HEK293 (cell line): Measurements from ENCODE around the gene CSNK1E.
A peak's percentile ranks its signal among the peaks of the same experiment; 100 is the strongest.

Experiments used
- BCL11B ChIP-seq: fragments of 450-650 bp; formaldehyde crosslinking; IDR thresholded peaks from 2 replicates; pipeline ENCODE4 v1.5.1; 2016; ENCODE audit warnings: low read depth, missing biosample characterization, missing genetic modification characterization
- FEZF1 ChIP-seq: fragments of 450-650 bp; formaldehyde crosslinking; IDR thresholded peaks from 2 replicates; pipeline ENCODE4 v1.5.1; 2016; ENCODE audit warnings: missing biosample characterization, missing genetic modification characterization
- KLF10 ChIP-seq: fragments of 450-650 bp; IDR thresholded peaks from 2 replicates; pipeline ENCODE4 v1.5.1; 2018; ENCODE audit warnings: missing biosample characterization, mild to moderate bottlenecking, missing genetic modification characterization
- KLF9 ChIP-seq: fragments of 450-650 bp; formaldehyde crosslinking; IDR thresholded peaks from 2 replicates; pipeline ENCODE4 v1.5.1; 2016; ENCODE audit warnings: missing biosample characterization, missing genetic modification characterization, low read depth
- REPIN1 ChIP-seq: fragments of 450-650 bp; formaldehyde crosslinking; IDR thresholded peaks from 2 replicates; pipeline ENCODE4 v1.5.1; 2017; ENCODE audit warnings: missing biosample characterization, missing genetic modification characterization, low read depth
- SCRT1 ChIP-seq: fragments of 450-650 bp; formaldehyde crosslinking; IDR thresholded peaks from 2 replicates; pipeline ENCODE4 v1.5.1; 2016; ENCODE audit warnings: missing biosample characterization, missing genetic modification characterization, borderline replicate concordance
- ZBTB1 ChIP-seq: fragments of 450-650 bp; formaldehyde crosslinking; IDR thresholded peaks from 2 replicates; pipeline ENCODE4 v1.5.1; 2016; ENCODE audit warnings: missing biosample characterization, missing genetic modification characterization
- ZBTB7A ChIP-seq: fragments of 450-650 bp; formaldehyde crosslinking; IDR thresholded peaks from 2 replicates; pipeline ENCODE4 v1.5.1; 2016; ENCODE audit warnings: low read depth, missing biosample characterization, missing genetic modification characterization
- ZBTB8A ChIP-seq: fragments of 450-650 bp; formaldehyde crosslinking; IDR thresholded peaks from 2 replicates; pipeline ENCODE4 v1.5.1; 2016; ENCODE audit warnings: missing biosample characterization, missing genetic modification characterization
- ZFP3 ChIP-seq: fragments of 450-650 bp; formaldehyde crosslinking; IDR thresholded peaks from 2 replicates; pipeline ENCODE4 v1.5.1; 2016; ENCODE audit warnings: low read depth, missing biosample characterization, missing genetic modification characterization
- ZFP41 ChIP-seq: fragments of 450-650 bp; formaldehyde crosslinking; IDR thresholded peaks from 2 replicates; pipeline ENCODE4 v1.5.1; 2016; ENCODE audit warnings: missing biosample characterization, missing genetic modification characterization, borderline replicate concordance
- ZNF132 ChIP-seq: fragments of 450-650 bp; formaldehyde crosslinking; IDR thresholded peaks from 2 replicates; pipeline ENCODE4 v1.5.1; 2017; ENCODE audit warnings: missing biosample characterization, missing genetic modification characterization, borderline replicate concordance
- ZNF169 ChIP-seq: fragments of 450-650 bp; formaldehyde crosslinking; IDR thresholded peaks from 2 replicates; pipeline ENCODE4 v1.5.1; 2016; ENCODE audit warnings: missing biosample characterization, missing genetic modification characterization
- ZNF202 ChIP-seq: fragments of 450-650 bp; formaldehyde crosslinking; IDR thresholded peaks from 2 replicates; pipeline ENCODE4 v1.5.1; 2016; ENCODE audit warnings: missing biosample characterization, missing genetic modification characterization, borderline replicate concordance
- ZNF266 ChIP-seq: fragments of 450-650 bp; formaldehyde crosslinking; IDR thresholded peaks from 2 replicates; pipeline ENCODE4 v1.5.1; 2016; ENCODE audit warnings: missing biosample characterization, missing genetic modification characterization, low read depth
- ZNF274 ChIP-seq, 2 experiments: fragments of 200-500 bp in 1 of 2; fragments of 450-650 bp in 1 of 2; sonication (Bioruptor generic) in 1 of 2; formaldehyde crosslinking in 1 of 2; IDR thresholded peaks; 2 replicates each; pipeline versions ENCODE4 v1.5.1 to v1.6.1; 2014 to 2016; ENCODE audit warnings: borderline replicate concordance in 1 of 2, inconsistent platforms in 1 of 2, low read length in 1 of 2, missing biosample characterization in 1 of 2, missing genetic modification characterization in 1 of 2
- ZNF302 ChIP-seq: fragments of 450-650 bp; formaldehyde crosslinking; IDR thresholded peaks from 2 replicates; pipeline ENCODE4 v1.5.1; 2016; ENCODE audit warnings: missing biosample characterization, missing genetic modification characterization, low read depth
- ZNF426 ChIP-seq: fragments of 450-650 bp; formaldehyde crosslinking; IDR thresholded peaks from 2 replicates; pipeline ENCODE4 v1.5.1; 2017; ENCODE audit warnings: missing biosample characterization, missing genetic modification characterization, mild to moderate bottlenecking, inconsistent platforms, moderate library complexity
- ZNF548 ChIP-seq: fragments of 450-650 bp; formaldehyde crosslinking; IDR thresholded peaks from 2 replicates; pipeline ENCODE4 v1.5.1; 2016; ENCODE audit warnings: missing biosample characterization, missing genetic modification characterization
- ZNF585B ChIP-seq: fragments of 450-650 bp; formaldehyde crosslinking; IDR thresholded peaks from 2 replicates; pipeline ENCODE4 v1.5.1; 2016; ENCODE audit warnings: missing biosample characterization, missing genetic modification characterization
- ZNF610 ChIP-seq: fragments of 450-650 bp; formaldehyde crosslinking; IDR thresholded peaks from 2 replicates; pipeline ENCODE4 v1.5.1; 2016; ENCODE audit warnings: missing biosample characterization, missing genetic modification characterization, borderline replicate concordance
- ZNF623 ChIP-seq: fragments of 450-650 bp; formaldehyde crosslinking; IDR thresholded peaks from 2 replicates; pipeline ENCODE4 v1.5.1; 2016; ENCODE audit warnings: missing biosample characterization, missing genetic modification characterization
- ZNF670 ChIP-seq: fragments of 450-650 bp; formaldehyde crosslinking; IDR thresholded peaks from 2 replicates; pipeline ENCODE4 v1.5.1; 2016; ENCODE audit warnings: missing biosample characterization, missing genetic modification characterization, low read depth
- ZNF776 ChIP-seq: fragments of 450-650 bp; formaldehyde crosslinking; IDR thresholded peaks from 2 replicates; pipeline ENCODE4 v1.5.0; 2017; ENCODE audit warnings: missing biosample characterization, missing genetic modification characterization, borderline replicate concordance
- ZNF791 ChIP-seq: fragments of 450-650 bp; formaldehyde crosslinking; IDR thresholded peaks from 2 replicates; pipeline ENCODE4 v1.5.1; 2016; ENCODE audit warnings: missing biosample characterization, missing genetic modification characterization
- TF ChIP-seq, protein P1 (sequence below): fragments of 450-650 bp; formaldehyde crosslinking; IDR thresholded peaks from 2 replicates; pipeline ENCODE4 v1.5.1; 2016; ENCODE audit warnings: missing biosample characterization, missing genetic modification characterization, borderline replicate concordance
- TF ChIP-seq, protein P2 (sequence below): fragments of 450-650 bp; formaldehyde crosslinking; conservative IDR thresholded peaks from 2 replicates; pipeline ENCODE4 v1.5.1; 2016; ENCODE audit warnings: low read depth, missing biosample characterization, missing genetic modification characterization
- TF ChIP-seq, protein P3 (sequence below): fragments of 450-650 bp; formaldehyde crosslinking; IDR thresholded peaks from 2 replicates; pipeline ENCODE4 v1.5.1; 2016; ENCODE audit warnings: missing biosample characterization, missing genetic modification characterization
- TF ChIP-seq, protein P4 (sequence below): fragments of 450-650 bp; formaldehyde crosslinking; IDR thresholded peaks from 2 replicates; pipeline ENCODE4 v1.5.1; 2017; ENCODE audit warnings: missing biosample characterization, missing genetic modification characterization

CSNK1E gene

DNA sequence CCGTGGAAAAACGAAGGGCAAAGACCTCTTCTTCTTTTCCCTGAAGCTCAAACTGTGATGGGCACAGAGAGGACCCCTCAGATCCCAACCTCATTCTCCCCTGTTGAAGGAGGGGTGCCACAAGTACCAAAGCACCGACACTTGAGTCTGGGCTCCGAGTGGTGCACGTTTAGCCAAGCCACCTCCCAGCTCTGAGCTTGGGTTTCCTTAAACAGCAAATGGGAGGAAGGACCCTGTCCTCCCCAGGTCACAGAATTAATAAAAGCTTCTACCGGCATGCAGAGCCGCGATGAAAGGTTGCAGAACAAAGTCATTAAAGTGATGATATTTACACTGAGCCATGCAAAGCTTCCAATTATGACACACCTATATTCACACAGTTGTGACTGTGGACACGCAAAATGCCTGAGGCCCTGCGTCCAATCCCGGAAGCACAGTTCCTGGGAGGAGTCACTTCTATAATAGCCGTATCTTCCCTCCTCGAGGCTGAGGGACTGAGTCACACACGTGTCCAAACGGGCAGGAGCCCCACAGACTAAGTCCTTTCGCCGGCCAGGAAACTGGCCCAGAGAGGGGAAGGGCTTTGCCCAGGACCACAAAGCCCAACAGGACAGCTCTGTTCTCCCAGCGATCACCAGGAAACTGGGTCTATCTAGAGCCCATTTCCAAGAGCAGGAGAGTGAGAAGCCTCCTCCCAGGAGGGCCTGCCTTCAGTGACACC lies 922 bp upstream of the CSNK1E start (continued):
- TF ChIP-seq ZNF426 (tag by site-specific recombination) = no peak
- no peak for TF ChIP-seq ZNF274 (IDR thresholded peaks at IDR 0.05; ENCODE audit: low read length)
- no peak for TF ChIP-seq ZNF274 (tag by site-specific recombination; IDR thresholded peaks at IDR 0.05; ENCODE audit: borderline replicate concordance)
- peak; percentile 70 for TF ChIP-seq KLF10 (tag by site-specific recombination)
- TF ChIP-seq, protein P1, sequence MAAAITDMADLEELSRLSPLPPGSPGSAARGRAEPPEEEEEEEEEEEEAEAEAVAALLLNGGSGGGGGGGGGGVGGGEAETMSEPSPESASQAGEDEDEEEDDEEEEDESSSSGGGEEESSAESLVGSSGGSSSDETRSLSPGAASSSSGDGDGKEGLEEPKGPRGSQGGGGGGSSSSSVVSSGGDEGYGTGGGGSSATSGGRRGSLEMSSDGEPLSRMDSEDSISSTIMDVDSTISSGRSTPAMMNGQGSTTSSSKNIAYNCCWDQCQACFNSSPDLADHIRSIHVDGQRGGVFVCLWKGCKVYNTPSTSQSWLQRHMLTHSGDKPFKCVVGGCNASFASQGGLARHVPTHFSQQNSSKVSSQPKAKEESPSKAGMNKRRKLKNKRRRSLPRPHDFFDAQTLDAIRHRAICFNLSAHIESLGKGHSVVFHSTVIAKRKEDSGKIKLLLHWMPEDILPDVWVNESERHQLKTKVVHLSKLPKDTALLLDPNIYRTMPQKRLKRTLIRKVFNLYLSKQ (tag by site-specific recombination) = no peak
- TF ChIP-seq ZNF670 (tag by site-specific recombination) = no peak
- no peak for TF ChIP-seq ZNF266
- TF ChIP-seq, protein P2, sequence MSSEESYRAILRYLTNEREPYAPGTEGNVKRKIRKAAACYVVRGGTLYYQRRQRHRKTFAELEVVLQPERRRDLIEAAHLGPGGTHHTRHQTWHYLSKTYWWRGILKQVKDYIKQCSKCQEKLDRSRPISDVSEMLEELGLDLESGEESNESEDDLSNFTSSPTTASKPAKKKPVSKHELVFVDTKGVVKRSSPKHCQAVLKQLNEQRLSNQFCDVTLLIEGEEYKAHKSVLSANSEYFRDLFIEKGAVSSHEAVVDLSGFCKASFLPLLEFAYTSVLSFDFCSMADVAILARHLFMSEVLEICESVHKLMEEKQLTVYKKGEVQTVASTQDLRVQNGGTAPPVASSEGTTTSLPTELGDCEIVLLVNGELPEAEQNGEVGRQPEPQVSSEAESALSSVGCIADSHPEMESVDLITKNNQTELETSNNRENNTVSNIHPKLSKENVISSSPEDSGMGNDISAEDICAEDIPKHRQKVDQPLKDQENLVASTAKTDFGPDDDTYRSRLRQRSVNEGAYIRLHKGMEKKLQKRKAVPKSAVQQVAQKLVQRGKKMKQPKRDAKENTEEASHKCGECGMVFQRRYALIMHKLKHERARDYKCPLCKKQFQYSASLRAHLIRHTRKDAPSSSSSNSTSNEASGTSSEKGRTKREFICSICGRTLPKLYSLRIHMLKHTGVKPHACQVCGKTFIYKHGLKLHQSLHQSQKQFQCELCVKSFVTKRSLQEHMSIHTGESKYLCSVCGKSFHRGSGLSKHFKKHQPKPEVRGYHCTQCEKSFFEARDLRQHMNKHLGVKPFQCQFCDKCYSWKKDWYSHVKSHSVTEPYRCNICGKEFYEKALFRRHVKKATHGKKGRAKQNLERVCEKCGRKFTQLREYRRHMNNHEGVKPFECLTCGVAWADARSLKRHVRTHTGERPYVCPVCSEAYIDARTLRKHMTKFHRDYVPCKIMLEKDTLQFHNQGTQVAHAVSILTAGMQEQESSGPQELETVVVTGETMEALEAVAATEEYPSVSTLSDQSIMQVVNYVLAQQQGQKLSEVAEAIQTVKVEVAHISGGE = peak; percentile 87
- TF ChIP-seq ZNF548 (tag by site-specific recombination) = no peak
- TF ChIP-seq, protein P3, sequence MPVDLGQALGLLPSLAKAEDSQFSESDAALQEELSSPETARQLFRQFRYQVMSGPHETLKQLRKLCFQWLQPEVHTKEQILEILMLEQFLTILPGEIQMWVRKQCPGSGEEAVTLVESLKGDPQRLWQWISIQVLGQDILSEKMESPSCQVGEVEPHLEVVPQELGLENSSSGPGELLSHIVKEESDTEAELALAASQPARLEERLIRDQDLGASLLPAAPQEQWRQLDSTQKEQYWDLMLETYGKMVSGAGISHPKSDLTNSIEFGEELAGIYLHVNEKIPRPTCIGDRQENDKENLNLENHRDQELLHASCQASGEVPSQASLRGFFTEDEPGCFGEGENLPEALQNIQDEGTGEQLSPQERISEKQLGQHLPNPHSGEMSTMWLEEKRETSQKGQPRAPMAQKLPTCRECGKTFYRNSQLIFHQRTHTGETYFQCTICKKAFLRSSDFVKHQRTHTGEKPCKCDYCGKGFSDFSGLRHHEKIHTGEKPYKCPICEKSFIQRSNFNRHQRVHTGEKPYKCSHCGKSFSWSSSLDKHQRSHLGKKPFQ (tag by site-specific recombination) = peak; percentile 70
- TF ChIP-seq ZBTB7A (tag by site-specific recombination) = no peak
- no peak for TF ChIP-seq BCL11B
- TF ChIP-seq ZNF169 (tag by site-specific recombination) = no peak
- no peak for TF ChIP-seq ZBTB1 (tag by site-specific recombination)
- TF ChIP-seq KLF9 (tag by site-specific recombination) = no peak; the same call in none of the 2 replicates
- no peak for TF ChIP-seq ZNF202 (tag by site-specific recombination)
- TF ChIP-seq ZFP41 (tag by site-specific recombination) = no peak
- TF ChIP-seq ZFP3 (tag by site-specific recombination) = no peak
- TF ChIP-seq ZNF623 = no peak
- peak; percentile 10; the same call in 1 of the 2 replicates for TF ChIP-seq ZBTB8A (tag by site-specific recombination)
- no peak for TF ChIP-seq FEZF1 (tag by site-specific recombination)
- TF ChIP-seq ZNF776 (tag by site-specific recombination) = no peak
- TF ChIP-seq ZNF132 (tag by site-specific recombination) = no peak
- TF ChIP-seq, protein P4, sequence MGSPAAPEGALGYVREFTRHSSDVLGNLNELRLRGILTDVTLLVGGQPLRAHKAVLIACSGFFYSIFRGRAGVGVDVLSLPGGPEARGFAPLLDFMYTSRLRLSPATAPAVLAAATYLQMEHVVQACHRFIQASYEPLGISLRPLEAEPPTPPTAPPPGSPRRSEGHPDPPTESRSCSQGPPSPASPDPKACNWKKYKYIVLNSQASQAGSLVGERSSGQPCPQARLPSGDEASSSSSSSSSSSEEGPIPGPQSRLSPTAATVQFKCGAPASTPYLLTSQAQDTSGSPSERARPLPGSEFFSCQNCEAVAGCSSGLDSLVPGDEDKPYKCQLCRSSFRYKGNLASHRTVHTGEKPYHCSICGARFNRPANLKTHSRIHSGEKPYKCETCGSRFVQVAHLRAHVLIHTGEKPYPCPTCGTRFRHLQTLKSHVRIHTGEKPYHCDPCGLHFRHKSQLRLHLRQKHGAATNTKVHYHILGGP (tag by site-specific recombination) = no peak
- no peak for TF ChIP-seq REPIN1
- TF ChIP-seq ZNF302 (tag by site-specific recombination) = no peak
- TF ChIP-seq SCRT1 (tag by site-specific recombination) = no peak
- TF ChIP-seq ZNF610 (tag by site-specific recombination) = no peak
- no peak for TF ChIP-seq ZNF585B (tag by site-specific recombination)
- TF ChIP-seq ZNF791 (tag by site-specific recombination) = no peak
